Embryonic facial prominence (tissue), 1 donor: ENCODE measurements around the gene USP28.
"Not testable (repeated sequence)": the region's sequence is repeated elsewhere in the genome, so short reads cannot be mapped to it uniquely, and the experiment has no call there.

Experiments
- DNase-seq: peaks from one replicate; pipeline ENCODE4 v3.0.0-alpha.2; 2016; ENCODE audit errors: extremely low spot score

Gene USP28

GRCh38 chr11:113773416-113774173 lies 101.8 kb downstream of the USP28 start, which contains the start of gene ZW10:
TSS of gene ZW10 (minus strand) at chr11:113773692. CDS start at chr11:113773666, 26 bp downstream.
- DNase-seq, result peak; percentile 90

GRCh38 chr11:113773092-113773415 lies 102.3 kb downstream of the USP28 start:
- peak; percentile 22 for DNase-seq

GRCh38 chr11:113771964-113772363 lies 103.4 kb downstream of the USP28 start:
- no peak for DNase-seq

GRCh38 chr11:113764527-113765219 lies 110.7 kb downstream of the USP28 start:
- DNase-seq, result no peak

- DNase-seq, result not testable (repeated sequence)
Observed at GRCh38 chr11:113763040-113763439, 112.3 kb downstream of the USP28 start.

GRCh38 chr11:113760241-113760640 lies 115.1 kb downstream of the USP28 start:
- no peak for DNase-seq

- no peak for DNase-seq
Observed at GRCh38 chr11:113752932-113753331, 122.4 kb downstream of the USP28 start.
